ENCODE measurements around the gene MIB1.
"Not testable (repeated sequence)": the region's sequence is repeated elsewhere in the genome, so short reads cannot be mapped to it uniquely, and the experiment has no call there.

Gene MIB1

GRCh38 chr18:21740538-21741311 is at the start of gene MIB1:
TSS of gene MIB1 (plus strand) at chr18:21740792. CDS start at chr18:21741584, 792 bp downstream.
- no peaks in the 10 kb centered on the region for H3K36me3 ChIP-seq (replicated peaks)
- DNase-seq (ENCODE audit: low spot score in 2 of 2), result peak; percentile 93 to 99
- peak within 1 kb of the TSS; percentile 80 for H3K4me3 ChIP-seq
- H3K9me3 ChIP-seq, result peaks cover 3% of the 10 kb centered on the region; the same call in 1 of the 2 replicates
- no peaks in the 10 kb centered on the region for H3K27me3 ChIP-seq (ENCODE audit: low read depth)
- in situ Hi-C loops (cut with MboI; ENCODE audit: low sequenced_read_pairs), result loop anchor here (25.0 kb wide), 1 partner anchor 478 kb away; no protein-coding TSS in a partner anchor
- peaks cover 19% of the 10 kb centered on the region for H3K4me1 ChIP-seq

GRCh38 chr18:21693322-21693721 is 47.3 kb upstream of the MIB1 start:
- Histone ChIP-seq H3K9me3 (no peaks in the 10 kb centered on the region; the same call in none of the 2 replicates), H3K4me3 (no peak overlapping the region), H3K4me1 (no peaks in the 10 kb centered on the region), H3K36me3 (replicated peaks) (peaks cover 7% of the 10 kb centered on the region), H3K27me3 (ENCODE audit: low read depth) (no peaks in the 10 kb centered on the region)
- DNase-seq (ENCODE audit: low spot score in 2 of 2), result no peak
- in situ Hi-C loops (cut with MboI; ENCODE audit: low sequenced_read_pairs), result no loop called here

- no peak for DNase-seq (ENCODE audit: low spot score in 2 of 2)
- H3K9me3 ChIP-seq, result no peaks in the 10 kb centered on the region
- peaks cover 8% of the 10 kb centered on the region for H3K4me1 ChIP-seq
- H3K36me3 ChIP-seq (replicated peaks), result peaks cover 10% of the 10 kb centered on the region
- H3K27me3 ChIP-seq (ENCODE audit: low read depth), result no peaks in the 10 kb centered on the region
- no peak overlapping the region for H3K4me3 ChIP-seq
- in situ Hi-C loops (cut with MboI; ENCODE audit: low sequenced_read_pairs), result no loop called here
These were observed 40.0 kb upstream of the MIB1 start for GRCh38 chr18:21700528-21701075.

- Histone ChIP-seq H3K4me1 (peaks cover 8% of the 10 kb centered on the region), H3K4me3 (no peak overlapping the region), H3K36me3 (replicated peaks) (peaks cover 10% of the 10 kb centered on the region), H3K9me3 (no peaks in the 10 kb centered on the region), H3K27me3 (ENCODE audit: low read depth) (no peaks in the 10 kb centered on the region)
- no peak for DNase-seq (ENCODE audit: low spot score in 2 of 2)
- in situ Hi-C loops (cut with MboI; ENCODE audit: low sequenced_read_pairs), result no loop called here
These were observed 39.0 kb upstream of the MIB1 start for GRCh38 chr18:21701621-21702020.

GRCh38 chr18:21702602-21703001 is 38.0 kb upstream of the MIB1 start:
- Histone ChIP-seq H3K9me3 (no peaks in the 10 kb centered on the region), H3K4me3 (no peak overlapping the region), H3K4me1 (peaks cover 8% of the 10 kb centered on the region), H3K36me3 (replicated peaks) (peaks cover 10% of the 10 kb centered on the region), H3K27me3 (ENCODE audit: low read depth) (no peaks in the 10 kb centered on the region)
- in situ Hi-C loops (cut with MboI; ENCODE audit: low sequenced_read_pairs), result no loop called here
- DNase-seq (ENCODE audit: low spot score in 2 of 2), result no peak

GRCh38 chr18:21703241-21703820 is 37.3 kb upstream of the MIB1 start:
- in situ Hi-C loops (cut with MboI; ENCODE audit: low sequenced_read_pairs), result no loop called here
- Histone ChIP-seq H3K27me3 (ENCODE audit: low read depth) (no peaks in the 10 kb centered on the region), H3K4me1 (peaks cover 8% of the 10 kb centered on the region), H3K36me3 (replicated peaks) (peaks cover 10% of the 10 kb centered on the region; the same call in 1 of the 2 replicates), H3K4me3 (peak overlapping the region; percentile 57), H3K9me3 (no peaks in the 10 kb centered on the region)
- peak; percentile 21 to 39 for DNase-seq (ENCODE audit: low spot score in 2 of 2)

- H3K4me3 ChIP-seq, result peak within 1 kb of the TSS; percentile 57
- H3K4me1 ChIP-seq, result peaks cover 8% of the 10 kb centered on the region
- in situ Hi-C loops (cut with MboI; ENCODE audit: low sequenced_read_pairs), result no loop called here
- peaks cover 5% of the 10 kb centered on the region; the same call in 1 of the 2 replicates for H3K36me3 ChIP-seq (replicated peaks)
- no peaks in the 10 kb centered on the region for H3K9me3 ChIP-seq
- no peaks in the 10 kb centered on the region for H3K27me3 ChIP-seq (ENCODE audit: low read depth)
- DNase-seq (ENCODE audit: low spot score in 2 of 2), result peak; percentile 82 to 95
These were observed 35.8 kb upstream of the MIB1 start, which contains the start of gene ABHD3 for GRCh38 chr18:21704603-21705364. TSS of gene ABHD3 (minus strand) at chr18:21704774. CDS start at chr18:21704665, 109 bp downstream.

GRCh38 chr18:21706386-21706865 is 34.2 kb upstream of the MIB1 start:
- DNase-seq (ENCODE audit: low spot score in 2 of 2), result no peak
- no peaks in the 10 kb centered on the region for H3K9me3 ChIP-seq
- H3K36me3 ChIP-seq (replicated peaks), result 0 out of 2 replicates have a peak, but pooled peaks cover 4% of the 10 kb centered on the region
- H3K4me3 ChIP-seq, result no peak overlapping the region
- H3K27me3 ChIP-seq (ENCODE audit: low read depth), result no peaks in the 10 kb centered on the region
- H3K4me1 ChIP-seq, result peaks cover 8% of the 10 kb centered on the region
- in situ Hi-C loops (cut with MboI; ENCODE audit: low sequenced_read_pairs), result no loop called here

- DNase-seq (ENCODE audit: low spot score in 2 of 2); H3K9me3 ChIP-seq; H3K4me3 ChIP-seq; H3K36me3 ChIP-seq (replicated peaks); in situ Hi-C loops (cut with MboI; ENCODE audit: low sequenced_read_pairs); H3K27me3 ChIP-seq (ENCODE audit: low read depth); H3K4me1 ChIP-seq: not testable (repeated sequence)
These were observed 33.5 kb upstream of the MIB1 start for GRCh38 chr18:21707130-21707529.

GRCh38 chr18:21714474-21714873 is 26.1 kb upstream of the MIB1 start:
- no peaks in the 10 kb centered on the region for H3K36me3 ChIP-seq (replicated peaks)
- no peak for DNase-seq (ENCODE audit: low spot score in 2 of 2)
- no peak overlapping the region for H3K4me3 ChIP-seq
- H3K9me3 ChIP-seq, result no peaks in the 10 kb centered on the region
- in situ Hi-C loops (cut with MboI; ENCODE audit: low sequenced_read_pairs), result no loop called here
- no peaks in the 10 kb centered on the region for H3K4me1 ChIP-seq
- H3K27me3 ChIP-seq (ENCODE audit: low read depth), result no peaks in the 10 kb centered on the region

GRCh38 chr18:21722687-21723086 is 17.9 kb upstream of the MIB1 start:
- DNase-seq (ENCODE audit: low spot score in 2 of 2), result no peak
- in situ Hi-C loops (cut with MboI; ENCODE audit: low sequenced_read_pairs), result no loop called here
- Histone ChIP-seq H3K4me3 (no peak overlapping the region), H3K36me3 (replicated peaks) (no peaks in the 10 kb centered on the region), H3K4me1 (no peaks in the 10 kb centered on the region), H3K27me3 (ENCODE audit: low read depth) (no peaks in the 10 kb centered on the region), H3K9me3 (no peaks in the 10 kb centered on the region)

GRCh38 chr18:21725201-21725600 is 15.4 kb upstream of the MIB1 start:
- Histone ChIP-seq H3K4me3 (no peak overlapping the region), H3K9me3 (no peaks in the 10 kb centered on the region), H3K36me3 (replicated peaks) (no peaks in the 10 kb centered on the region), H3K27me3 (ENCODE audit: low read depth) (no peaks in the 10 kb centered on the region), H3K4me1 (no peaks in the 10 kb centered on the region)
- in situ Hi-C loops (cut with MboI; ENCODE audit: low sequenced_read_pairs), result loop anchor here (25.0 kb wide), 1 partner anchor 463 kb away; no protein-coding TSS in a partner anchor
- no peak for DNase-seq (ENCODE audit: low spot score in 2 of 2)

GRCh38 chr18:21727702-21728101 is 12.9 kb upstream of the MIB1 start:
- no peaks in the 10 kb centered on the region for H3K4me1 ChIP-seq
- DNase-seq (ENCODE audit: low spot score in 2 of 2), result no peak
- no peaks in the 10 kb centered on the region for H3K27me3 ChIP-seq (ENCODE audit: low read depth)
- no peaks in the 10 kb centered on the region for H3K36me3 ChIP-seq (replicated peaks)
- in situ Hi-C loops (cut with MboI; ENCODE audit: low sequenced_read_pairs), result loop anchor here (25.0 kb wide), 1 partner anchor 465 kb away; no protein-coding TSS in a partner anchor
- H3K4me3 ChIP-seq, result no peak overlapping the region
- no peaks in the 10 kb centered on the region for H3K9me3 ChIP-seq
